Mesothelial cell of epicardium (in vitro differentiated cells): ENCODE results near the gene ELAPOR1. TPM values are rescaled to one million over a fixed set of nuclear protein-coding genes. Genes with fewer than 3 reads are reported as not detected.
A peak's percentile ranks its signal among the peaks of the same experiment; 100 is the strongest.

ENCODE experiments used
- DNase-seq, 2 experiments: peaks; one replicate each; pipeline ENCODE4 v3.0.0; 2021; ENCODE audit warnings: low spot score in 2 of 2; ENCODE audit not compliant: unreplicated experiment in 2 of 2
- H3K27ac Mint-ChIP-seq: 2 replicates; pipeline ENCODE4 v1.8.0; 2021; ENCODE audit warnings: mixed read lengths
- H3K27me3 Mint-ChIP-seq: 2 replicates; pipeline ENCODE4 v1.8.0; 2021; ENCODE audit warnings: low read depth, mixed read lengths
- H3K36me3 Mint-ChIP-seq: 2 replicates; pipeline ENCODE4 v1.8.0; 2021; ENCODE audit warnings: mixed read lengths
- H3K4me1 Mint-ChIP-seq: 2 replicates; pipeline ENCODE4 v1.8.0; 2021; ENCODE audit warnings: mixed read lengths
- H3K4me3 Mint-ChIP-seq: 2 replicates; pipeline ENCODE4 v1.8.0; 2021; ENCODE audit warnings: mild to moderate bottlenecking, moderate library complexity, mixed read lengths
- H3K9me3 Mint-ChIP-seq: 2 replicates; pipeline ENCODE4 v1.8.0; 2021; ENCODE audit warnings: mixed read lengths
- CTCF ChIP-seq: fragments of 200-600 bp; sonication (generic); IDR thresholded peaks from one replicate; pipeline ENCODE4 v1.5.0; 2021; ENCODE audit warnings: antibody characterized with exemption; ENCODE audit not compliant: unreplicated experiment
- total RNA-seq: library from RNA; stranded (reverse); gene quantifications from 3 replicates; pipeline ENCODE4 v1.2.1, GENCODE V29; 2021

ELAPOR1 gene
- total RNA-seq, 1 donor from 2014 or later, result 0.80 TPM

- H3K27ac Mint-ChIP-seq, result peak overlapping the region; percentile 93
Observed at GRCh38 chr1:109091839-109092193, 22.1 kb upstream of the ELAPOR1 start.

GRCh38 chr1:109094377-109094803, 19.5 kb upstream of the ELAPOR1 start:
- Mint-ChIP-seq H3K27ac (peak overlapping the region; percentile 30), H3K4me1 (peaks cover 25% of the 10 kb centered on the region), H3K9me3 (no peaks in the 10 kb centered on the region), H3K4me3 (no peak overlapping the region), H3K27me3 (no peaks in the 10 kb centered on the region), H3K36me3 (peaks cover 13% of the 10 kb centered on the region)
- DNase-seq, result no peak
- no peak for TF ChIP-seq CTCF

More at GRCh38 chr1:109091839-109092193, 22.1 kb upstream of the ELAPOR1 start:
- no peaks in the 10 kb centered on the region for H3K27me3 Mint-ChIP-seq
- no peaks in the 10 kb centered on the region for H3K9me3 Mint-ChIP-seq
- peak overlapping the region; percentile 81 for H3K4me3 Mint-ChIP-seq
- no peak for DNase-seq
- TF ChIP-seq CTCF, result no peak
- peaks cover 14% of the 10 kb centered on the region for H3K36me3 Mint-ChIP-seq
- H3K4me1 Mint-ChIP-seq, result peaks cover 25% of the 10 kb centered on the region

- peaks cover 13% of the 10 kb centered on the region for H3K36me3 Mint-ChIP-seq
- H3K9me3 Mint-ChIP-seq, result no peaks in the 10 kb centered on the region
- TF ChIP-seq CTCF, result no peak
- no peak for DNase-seq
- H3K27ac Mint-ChIP-seq, result no peak overlapping the region
- no peaks in the 10 kb centered on the region for H3K27me3 Mint-ChIP-seq
- peaks cover 25% of the 10 kb centered on the region for H3K4me1 Mint-ChIP-seq
- H3K4me3 Mint-ChIP-seq, result no peak overlapping the region
Observed at GRCh38 chr1:109094871-109095270, 19.0 kb upstream of the ELAPOR1 start.

- TF ChIP-seq CTCF, result no peak
- H3K4me3 Mint-ChIP-seq, result no peak overlapping the region
- DNase-seq, result no peak
- peaks cover 13% of the 10 kb centered on the region for H3K36me3 Mint-ChIP-seq
- H3K9me3 Mint-ChIP-seq, result no peaks in the 10 kb centered on the region
- H3K4me1 Mint-ChIP-seq, result peaks cover 20% of the 10 kb centered on the region
- H3K27me3 Mint-ChIP-seq, result no peaks in the 10 kb centered on the region
- no peak overlapping the region for H3K27ac Mint-ChIP-seq
Observed at GRCh38 chr1:109095631-109096030, 18.3 kb upstream of the ELAPOR1 start.

GRCh38 chr1:109096120-109096519, 17.8 kb upstream of the ELAPOR1 start:
- TF ChIP-seq CTCF, result no peak
- Mint-ChIP-seq H3K4me1 (peaks cover 19% of the 10 kb centered on the region), H3K27ac (no peak overlapping the region), H3K9me3 (no peaks in the 10 kb centered on the region), H3K27me3 (no peaks in the 10 kb centered on the region), H3K36me3 (peaks cover 13% of the 10 kb centered on the region), H3K4me3 (no peak overlapping the region)
- DNase-seq, result no peak
